AG04450 (cell line): ENCODE measurements around the gene RB1. TPM values are rescaled to one million over a fixed set of nuclear protein-coding genes. Genes with fewer than 3 reads are reported as not detected.

Source experiments
- CTCF ChIA-PET: fragments of 300-600, 350-600 bp; formaldehyde crosslinking; extraction: SDS; loops from one replicate; lab custom pipeline; 2022; ENCODE audit warnings: antibody characterized with exemption, inconsistent platforms; lab: Charles Lee
- POLR2A ChIA-PET: fragments of 350-600 bp; formaldehyde crosslinking; extraction: SDS; loops from one replicate; lab custom pipeline; 2021; ENCODE audit warnings: antibody characterized with exemption, inconsistent platforms; lab: Yijun Ruan, JAX
- DNase-seq: peaks from one replicate; pipeline ENCODE4 v3.0.0-alpha.2; 2011; ENCODE audit warnings: low read depth, low spot score
- H3K27ac ChIP-seq: one replicate; pipeline ENCODE4 v1.5.1; 2012; ENCODE audit warnings: low read depth, low read length, control low read depth
- H3K27me3 ChIP-seq: one replicate; pipeline ENCODE4 v1.6.0; 2012; ENCODE audit warnings: low read length; ENCODE audit not compliant: control insufficient read depth, insufficient read depth
- H3K4me3 ChIP-seq: 2 replicates; pipeline ENCODE4 v1.5.1; 2011; ENCODE audit warnings: mild to moderate bottlenecking, low read depth, low read length, control low read depth
- H3K9me3 ChIP-seq: 2 replicates; pipeline ENCODE4 v1.5.1; 2012; ENCODE audit warnings: low read length; ENCODE audit not compliant: control insufficient read depth, insufficient read depth
- polyA plus RNA-seq: library from polyadenylated mRNA; depleted of rRNA; stranded (reverse); fragments of >200 nt; gene quantifications from 2 replicates; pipeline ENCODE4 v1.2.3, GENCODE V29; 2011
- TF ChIP-seq, protein P1 (sequence below): IDR thresholded peaks from 2 replicates; pipeline ENCODE4 v1.5.1; 2011; ENCODE audit warnings: low read depth, low read length, control low read depth, inconsistent platforms

RB1 gene
- polyA plus RNA-seq, 1 experiment, result 27.3 TPM

DNA sequence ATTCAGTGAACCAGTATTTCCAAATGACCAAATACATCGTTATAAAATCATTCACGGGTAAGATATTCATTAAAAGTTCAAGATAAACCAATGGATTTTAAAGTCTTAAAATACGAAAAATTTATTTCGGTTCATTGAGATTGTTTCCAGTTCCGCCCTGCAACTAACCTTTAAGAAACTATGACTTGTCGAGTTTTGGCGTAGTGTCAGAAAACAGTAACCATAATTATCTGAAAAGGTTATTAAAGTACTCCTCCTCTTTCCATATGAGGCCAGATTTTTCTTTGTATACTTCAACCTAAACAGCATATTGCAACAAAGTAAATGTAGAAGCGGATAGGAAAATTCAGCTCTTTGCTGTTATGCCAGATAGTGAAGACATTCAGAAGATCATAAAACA lies 83.3 kb downstream of the RB1 start:
- POLR2A ChIA-PET, result no interaction called here
- Histone ChIP-seq H3K27ac (no peak overlapping the region), H3K9me3 (peaks cover 2% of the 10 kb centered on the region; the same call in 1 of the 2 replicates), H3K27me3 (no peaks in the 10 kb centered on the region), H3K4me3 (no peak overlapping the region)
- DNase-seq, result no peak
- TF ChIP-seq, protein P1, sequence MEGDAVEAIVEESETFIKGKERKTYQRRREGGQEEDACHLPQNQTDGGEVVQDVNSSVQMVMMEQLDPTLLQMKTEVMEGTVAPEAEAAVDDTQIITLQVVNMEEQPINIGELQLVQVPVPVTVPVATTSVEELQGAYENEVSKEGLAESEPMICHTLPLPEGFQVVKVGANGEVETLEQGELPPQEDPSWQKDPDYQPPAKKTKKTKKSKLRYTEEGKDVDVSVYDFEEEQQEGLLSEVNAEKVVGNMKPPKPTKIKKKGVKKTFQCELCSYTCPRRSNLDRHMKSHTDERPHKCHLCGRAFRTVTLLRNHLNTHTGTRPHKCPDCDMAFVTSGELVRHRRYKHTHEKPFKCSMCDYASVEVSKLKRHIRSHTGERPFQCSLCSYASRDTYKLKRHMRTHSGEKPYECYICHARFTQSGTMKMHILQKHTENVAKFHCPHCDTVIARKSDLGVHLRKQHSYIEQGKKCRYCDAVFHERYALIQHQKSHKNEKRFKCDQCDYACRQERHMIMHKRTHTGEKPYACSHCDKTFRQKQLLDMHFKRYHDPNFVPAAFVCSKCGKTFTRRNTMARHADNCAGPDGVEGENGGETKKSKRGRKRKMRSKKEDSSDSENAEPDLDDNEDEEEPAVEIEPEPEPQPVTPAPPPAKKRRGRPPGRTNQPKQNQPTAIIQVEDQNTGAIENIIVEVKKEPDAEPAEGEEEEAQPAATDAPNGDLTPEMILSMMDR, result no peak
- CTCF ChIA-PET, result no interaction called here

DNA sequence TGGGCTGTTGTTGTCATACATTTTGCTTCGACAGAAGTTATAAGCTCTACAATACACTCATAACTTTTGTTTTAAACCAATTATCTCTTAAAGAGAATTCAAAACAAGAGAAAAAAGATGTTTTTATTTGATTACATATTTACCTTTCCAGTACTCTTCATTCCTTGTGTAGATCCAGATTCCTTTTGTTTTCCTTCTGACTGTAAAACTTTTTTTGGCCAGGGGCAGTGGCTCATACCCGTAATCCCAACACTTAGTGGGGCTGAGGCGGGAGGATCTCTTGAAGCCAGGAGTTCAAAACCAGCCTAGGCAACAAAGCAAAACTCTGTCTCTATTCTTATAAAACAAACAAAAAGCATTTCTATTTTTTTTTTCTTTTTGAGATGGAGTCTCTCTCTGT lies 87.7 kb downstream of the RB1 start:
- H3K4me3 ChIP-seq, result no peak overlapping the region
- H3K9me3 ChIP-seq, result peaks cover 6% of the 10 kb centered on the region
- DNase-seq, result no peak
- ChIA-PET POLR2A (no interaction called here), CTCF (no interaction called here)
- TF ChIP-seq, protein P1, result no peak
- H3K27ac ChIP-seq, result no peak overlapping the region
- no peaks in the 10 kb centered on the region for H3K27me3 ChIP-seq

DNA sequence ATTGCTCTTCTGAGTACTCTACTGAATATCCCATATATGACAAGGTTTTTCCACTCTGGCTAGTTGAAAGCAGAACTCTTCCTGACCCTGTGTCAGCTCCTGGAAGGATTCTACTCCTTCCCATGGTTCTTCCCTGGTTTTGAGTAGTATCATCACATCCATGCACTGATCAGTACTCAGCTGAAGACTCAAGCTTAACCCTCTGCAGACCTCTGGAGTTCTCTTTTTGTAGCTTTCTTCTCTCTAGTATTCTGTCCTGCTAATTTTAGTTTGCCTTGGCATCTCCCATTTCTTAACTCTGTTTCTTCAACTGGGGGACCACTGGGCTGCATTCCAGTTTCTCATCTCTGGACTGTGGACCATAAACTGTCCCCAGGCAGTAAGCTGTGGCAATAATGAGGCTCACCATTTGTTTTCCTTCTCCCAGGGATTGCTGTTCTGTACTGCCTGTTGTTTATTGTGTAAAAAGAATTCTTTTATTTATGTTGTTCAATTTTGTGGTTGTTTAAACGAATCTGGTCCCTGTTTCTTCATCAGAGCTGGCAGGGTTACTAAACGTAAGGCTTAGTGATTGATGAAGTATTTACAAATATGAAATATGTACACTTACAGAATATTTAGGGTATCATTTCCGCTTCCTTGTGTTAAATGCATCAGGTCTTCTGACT lies 89.6 kb downstream of the RB1 start:
- POLR2A ChIA-PET, result no interaction called here
- Histone ChIP-seq H3K27me3 (no peaks in the 10 kb centered on the region), H3K9me3 (peaks cover 6% of the 10 kb centered on the region), H3K27ac (no peak overlapping the region), H3K4me3 (no peak overlapping the region)
- TF ChIP-seq, protein P1, result no peak
- DNase-seq, result no peak
- CTCF ChIA-PET, result no interaction called here

GRCh38 chr13:48393698-48394085 lies 90.1 kb downstream of the RB1 start:
- Histone ChIP-seq H3K27me3 (no peaks in the 10 kb centered on the region), H3K27ac (no peak overlapping the region), H3K4me3 (no peak overlapping the region), H3K9me3 (peaks cover 6% of the 10 kb centered on the region)
- ChIA-PET POLR2A (no interaction called here), CTCF (no interaction called here)
- no peak for DNase-seq
- TF ChIP-seq, protein P1, result no peak

DNA sequence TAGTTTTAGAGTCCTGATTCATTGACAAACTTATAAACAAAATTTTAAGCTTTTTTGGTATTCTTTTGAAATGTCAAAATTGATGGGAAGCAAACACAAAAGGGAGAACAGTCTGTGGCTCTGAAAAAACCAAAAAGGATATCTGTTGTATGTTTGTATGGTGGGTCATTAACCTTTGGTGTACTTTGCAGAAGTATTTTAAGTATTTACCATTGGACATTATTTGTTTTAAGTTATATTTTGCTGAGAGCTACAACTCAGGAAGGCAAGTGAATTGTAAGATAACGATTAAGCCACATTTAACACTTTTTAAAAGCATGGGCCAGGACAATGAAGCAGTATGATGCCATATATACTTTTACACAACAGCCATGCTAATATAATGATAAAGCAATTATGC lies 94.2 kb downstream of the RB1 start:
- ChIA-PET POLR2A (no interaction called here), CTCF (interaction anchor here (1.6 kb wide), 1 partner anchor 182 kb away, joined by 11 read pairs; no protein-coding TSS in a partner anchor)
- no peak overlapping the region for H3K27ac ChIP-seq
- H3K9me3 ChIP-seq, result no peaks in the 10 kb centered on the region; the same call in 1 of the 2 replicates
- TF ChIP-seq, protein P1, result no peak
- no peak for DNase-seq
- H3K4me3 ChIP-seq, result no peak overlapping the region
- no peaks in the 10 kb centered on the region for H3K27me3 ChIP-seq
